ENCODE results near the gene ATF3. TPM values are rescaled to one million over a fixed set of nuclear protein-coding genes. Genes with fewer than 3 reads are reported as not detected.

The ATF3 gene
- polyA plus RNA-seq, 1 donor from 2014 or later = 7.2 TPM

GRCh38 chr1:212670301-212670700 lies 61.7 kb downstream of the ATF3 start:
- H4K20me1 ChIP-seq (ENCODE audit: insufficient read depth) = no peaks in the 10 kb centered on the region
- no peaks in the 10 kb centered on the region for H3K9me2 ChIP-seq (ENCODE audit: insufficient read depth, low read length)
- H3K4me2 ChIP-seq (ENCODE audit: low read length) = no peak overlapping the region
- no peaks in the 10 kb centered on the region for H3K36me3 ChIP-seq (ENCODE audit: insufficient read depth, low read length)
- H2AFZ ChIP-seq (ENCODE audit: low read depth, low read length) = no peak overlapping the region
- no peak for TF ChIP-seq EZH2 (IDR thresholded peaks at IDR 0.05; ENCODE audit: borderline replicate concordance, insufficient read depth, low read length, poor library complexity, severe bottlenecking)
- TF ChIP-seq POLR2AphosphoS5 (IDR thresholded peaks at IDR 0.05) = no peak
- no peak for TF ChIP-seq CTCF (IDR thresholded peaks at IDR 0.05; ENCODE audit: poor library complexity, severe bottlenecking)
- no peak for TF ChIP-seq MXI1 (conservative IDR thresholded peaks at IDR 0.05; ENCODE audit: poor library complexity, severe bottlenecking)
- TF ChIP-seq SMC3 (conservative IDR thresholded peaks at IDR 0.05; ENCODE audit: poor library complexity) = no peak
- no peak for TF ChIP-seq RAD21 (conservative IDR thresholded peaks at IDR 0.05)
- no peak for TF ChIP-seq TAF1 (IDR thresholded peaks at IDR 0.05; ENCODE audit: low read depth)
- no peak for TF ChIP-seq EP300 (conservative IDR thresholded peaks at IDR 0.05; ENCODE audit: poor library complexity, severe bottlenecking)
- TF ChIP-seq REST (IDR thresholded peaks at IDR 0.05; ENCODE audit: borderline replicate concordance) = no peak
- H3K27ac ChIP-seq (ENCODE audit: low read length) = no peak overlapping the region
- no peaks in the 10 kb centered on the region for H3K27me3 ChIP-seq (ENCODE audit: insufficient read depth, low read depth, low read length)
- no peak overlapping the region for H3K9ac ChIP-seq (ENCODE audit: low read length)
- H3K9me3 ChIP-seq (ENCODE audit: low read length) = no peaks in the 10 kb centered on the region
- H3K4me3 ChIP-seq (ENCODE audit: low read length) = no peak overlapping the region
- no peaks in the 10 kb centered on the region for H3F3A ChIP-seq (ENCODE audit: insufficient read depth, low read length, poor library complexity, severe bottlenecking)
- no peaks in the 10 kb centered on the region for H3K79me2 ChIP-seq (replicated peaks; ENCODE audit: insufficient read depth, low read length)

Other genes with a start within 250 kb of the ATF3 start
- gene PACC1, start 193.9 kb upstream of the ATF3 start, polyA plus RNA-seq = 33.3 and 39.8 TPM in 2 replicates
- gene NENF, start 175.8 kb upstream of the ATF3 start, polyA plus RNA-seq = 4.8 and 7.9 TPM in 2 replicates
- gene BATF3, start 91.1 kb downstream of the ATF3 start, polyA plus RNA-seq = 0.82 and 3.0 TPM in 2 replicates
- gene NSL1, start 183.0 kb downstream of the ATF3 start, polyA plus RNA-seq = 34.0 and 40.4 TPM in 2 replicates
- 62.5 and 72.0 TPM in 2 replicates for gene TATDN3, start 183.1 kb downstream of the ATF3 start, polyA plus RNA-seq
- gene SPATA45, start 238.9 kb downstream of the ATF3 start, polyA plus RNA-seq = 1.8 TPM in 1 of 2 replicates, not detected in the other
- 37.8 and 42.1 TPM in 2 replicates for gene FLVCR1, start 249.5 kb downstream of the ATF3 start, polyA plus RNA-seq